ENCODE data around the gene KRT35. TPM values are rescaled to one million over a fixed set of nuclear protein-coding genes. Genes with fewer than 3 reads are reported as not detected.

The KRT35 gene
- total RNA-seq, 2 experiments from 2014 or later, result not detected

DNA sequence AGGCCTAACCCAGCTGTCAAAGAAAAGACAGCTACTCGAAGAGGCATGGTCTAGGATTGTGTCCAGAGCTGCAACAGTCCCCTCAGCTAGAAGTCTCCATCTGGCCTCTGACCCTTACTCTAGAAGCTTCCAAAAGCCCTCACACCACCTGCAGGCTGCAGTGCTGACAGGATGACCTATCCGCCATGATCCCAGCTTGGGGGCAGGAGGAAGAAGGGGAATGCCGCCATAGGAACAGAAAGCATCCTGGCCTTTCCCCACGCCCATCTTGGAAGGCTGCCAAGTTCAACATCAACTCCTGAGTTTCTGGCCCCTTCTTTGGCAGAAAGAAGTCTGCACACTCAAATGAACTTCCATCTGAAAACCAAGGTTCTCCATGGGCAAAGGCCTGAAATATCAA is 11.8 kb upstream of the KRT35 start:
- no peak overlapping the region for H3K4me3 Mint-ChIP-seq
- ChIA-PET POLR2A (no interaction called here), CTCF (interaction anchor here (1.0 kb wide), 1 partner anchor 56 kb away, joined by 5 read pairs; no protein-coding TSS in a partner anchor)
- H3K36me3 Mint-ChIP-seq, result no peaks in the 10 kb centered on the region
- peaks cover 16% of the 10 kb centered on the region for H3K4me1 Mint-ChIP-seq (ENCODE audit: low read depth)
- no peak for DNase-seq
- H3K27me3 Mint-ChIP-seq, result no peaks in the 10 kb centered on the region
- intact Hi-C loops (cut with micrococcal nuclease), result loop anchor here (10.0 kb wide), 1 partner anchor 88 kb away; no protein-coding TSS in a partner anchor
- H3K27ac Mint-ChIP-seq, result no peak overlapping the region
- no peaks in the 10 kb centered on the region for H3K9me3 Mint-ChIP-seq

DNA sequence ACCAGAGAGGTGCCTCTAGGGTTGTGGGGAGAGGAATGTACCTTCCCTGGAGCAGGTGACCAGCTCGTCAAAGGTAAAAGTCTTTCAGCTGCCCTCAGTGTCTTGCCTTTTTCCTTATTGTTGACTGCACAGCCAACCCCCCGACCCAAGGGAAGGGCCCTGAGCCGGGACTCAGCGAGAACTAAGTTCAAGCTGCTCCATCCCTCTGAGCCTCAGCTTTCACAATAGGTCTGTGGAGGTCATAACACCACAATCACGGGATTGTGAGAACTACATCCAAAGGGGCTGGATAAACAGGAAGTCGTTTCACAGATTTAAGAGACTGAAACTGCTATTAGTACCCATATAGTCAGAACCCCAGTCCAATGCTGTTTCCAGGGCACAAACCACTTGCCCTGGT is 11.4 kb upstream of the KRT35 start:
- H3K27ac Mint-ChIP-seq, result no peak overlapping the region

DNA sequence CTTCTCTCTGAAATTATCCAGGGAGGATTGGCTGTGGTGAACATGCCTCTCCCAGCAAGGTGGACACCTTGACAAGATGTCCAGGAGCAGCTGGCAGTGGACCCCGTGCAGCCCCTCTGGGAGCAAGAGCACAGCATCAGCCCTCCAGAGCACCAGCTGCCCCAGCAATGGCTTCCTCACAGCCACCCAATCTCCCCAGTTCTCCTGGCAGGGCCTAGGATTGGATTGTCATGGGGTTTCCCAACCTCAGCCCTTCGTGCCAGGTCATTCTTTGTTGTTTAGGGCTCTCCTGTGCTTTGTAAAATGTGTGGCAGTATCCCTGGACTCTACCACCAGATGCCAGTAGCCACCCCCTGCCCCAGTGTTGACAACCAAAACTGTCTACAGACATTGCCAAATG is 10.5 kb upstream of the KRT35 start:
- CTCF ChIA-PET, result interaction anchor here (1.4 to 1.8 kb wide), 2 partner anchors 157 to 171 kb away, joined by 6 to 7 read pairs; no protein-coding TSS in a partner anchor
- intact Hi-C loops (cut with micrococcal nuclease), result loop anchor here (10.0 kb wide), 1 partner anchor 87 kb away; no protein-coding TSS in a partner anchor
- no peak for DNase-seq
- Mint-ChIP-seq H3K36me3 (no peaks in the 10 kb centered on the region), H3K4me1 (ENCODE audit: low read depth) (peaks cover 9% of the 10 kb centered on the region), H3K4me3 (no peak overlapping the region), H3K27ac (no peak overlapping the region), H3K9me3 (no peaks in the 10 kb centered on the region), H3K27me3 (no peaks in the 10 kb centered on the region)
- POLR2A ChIA-PET, result no interaction called here

More for the DNA sequence above, 11.4 kb upstream of the KRT35 start:
- no peaks in the 10 kb centered on the region for H3K9me3 Mint-ChIP-seq
- no peak overlapping the region for H3K4me3 Mint-ChIP-seq
- DNase-seq, result no peak
- ChIA-PET CTCF (interaction anchor here (1.0 to 1.4 kb wide), 2 partner anchors 56 to 170 kb away, joined by 5 to 7 read pairs; no protein-coding TSS in a partner anchor), POLR2A (no interaction called here)
- intact Hi-C loops (cut with micrococcal nuclease), result loop anchor here (10.0 kb wide), 1 partner anchor 88 kb away; no protein-coding TSS in a partner anchor
- no peaks in the 10 kb centered on the region for H3K36me3 Mint-ChIP-seq
- no peaks in the 10 kb centered on the region for H3K27me3 Mint-ChIP-seq
- H3K4me1 Mint-ChIP-seq (ENCODE audit: low read depth), result peaks cover 15% of the 10 kb centered on the region

DNA sequence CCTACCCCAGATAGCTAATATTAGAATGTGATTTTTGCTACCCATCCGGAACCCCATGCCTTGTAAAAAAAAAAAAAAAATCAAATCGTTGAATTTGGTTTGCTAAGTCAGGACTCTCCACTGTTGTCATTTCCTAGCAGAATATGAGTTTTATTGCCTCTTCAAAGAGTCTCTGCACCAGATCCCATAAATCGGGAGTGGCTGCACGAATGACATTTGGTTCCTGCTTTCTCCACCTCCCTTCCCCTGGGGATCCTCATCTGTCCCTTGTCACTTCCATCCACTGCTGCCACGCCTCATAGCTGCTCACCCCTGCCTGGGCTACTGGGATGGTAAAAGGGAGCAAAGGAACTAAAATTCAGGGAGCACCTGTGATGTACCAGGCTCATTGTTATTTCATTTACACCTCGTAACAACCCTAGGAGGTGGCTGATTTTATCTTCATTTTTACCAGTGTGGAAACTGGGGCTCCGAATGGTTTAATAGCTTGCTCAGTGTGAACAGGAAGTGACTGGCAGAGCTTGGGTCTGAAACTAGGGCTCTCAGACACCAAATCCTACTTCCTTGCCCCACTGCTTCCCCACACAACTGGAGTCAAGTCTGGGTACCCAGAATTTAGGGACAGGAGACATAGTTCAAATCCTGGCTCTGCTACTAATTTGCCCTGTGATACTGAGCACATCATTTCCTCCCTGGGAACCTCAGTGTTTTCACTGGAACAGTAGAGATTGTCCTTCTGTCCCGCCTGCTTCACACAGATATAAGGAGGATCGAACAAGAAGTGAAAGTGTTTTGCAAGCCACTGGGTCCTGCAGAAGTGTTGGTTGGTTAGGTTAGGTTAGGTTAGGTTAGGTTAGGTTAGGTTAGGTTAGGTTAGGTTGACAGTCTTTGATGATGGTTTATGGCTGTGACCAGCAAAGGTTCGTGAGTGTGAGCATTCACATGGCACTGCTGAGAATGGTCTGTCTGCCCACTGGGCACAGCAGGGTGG is 9.3 kb upstream of the KRT35 start:
- H3K9me3 Mint-ChIP-seq, result no peaks in the 10 kb centered on the region
- H3K4me1 Mint-ChIP-seq (ENCODE audit: low read depth), result peaks cover 9% of the 10 kb centered on the region
- no peak for DNase-seq
- intact Hi-C loops (cut with micrococcal nuclease), result loop anchor here (10.0 kb wide), 1 partner anchor 85 kb away; no protein-coding TSS in a partner anchor
- POLR2A ChIA-PET, result no interaction called here
- no peaks in the 10 kb centered on the region for H3K27me3 Mint-ChIP-seq
- no peak overlapping the region for H3K4me3 Mint-ChIP-seq
- H3K36me3 Mint-ChIP-seq, result no peaks in the 10 kb centered on the region
- CTCF ChIA-PET, result interaction anchor here (0.7 to 7.9 kb wide), 5 partner anchors 59 to 549 kb away, joined by 3 to 41 read pairs (median 6); no protein-coding TSS in a partner anchor
- H3K27ac Mint-ChIP-seq, result no peak overlapping the region

DNA sequence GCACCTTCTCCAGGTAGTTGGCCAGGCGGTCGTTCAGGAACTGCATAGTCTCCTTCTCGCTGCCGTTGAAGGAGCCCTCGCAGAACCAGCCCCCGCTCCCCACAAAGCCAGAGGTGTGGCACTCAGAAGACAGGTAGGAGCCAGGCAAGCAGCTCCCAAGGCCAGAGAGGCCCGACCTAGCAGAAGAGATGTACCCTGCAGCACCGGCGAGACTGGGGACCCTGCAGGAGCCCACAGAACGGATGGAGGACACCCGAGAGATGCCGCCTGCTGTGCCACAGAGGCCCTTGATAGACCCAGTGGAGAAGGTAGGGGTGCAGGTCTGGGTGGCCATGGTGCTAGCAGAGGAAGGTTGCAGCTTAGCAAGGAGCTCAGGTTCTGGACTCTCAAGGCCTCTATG is 8.6 kb upstream of the KRT35 start, which contains the start of gene KRT36:
KRT36 (minus strand) TSS at position 380 of the 400 bp plus-strand sequence; CDS start at position 334, 46 bp downstream.
- Mint-ChIP-seq H3K36me3 (no peaks in the 10 kb centered on the region), H3K4me1 (ENCODE audit: low read depth) (peaks cover 9% of the 10 kb centered on the region), H3K4me3 (no peak within 1 kb of the TSS), H3K9me3 (no peaks in the 10 kb centered on the region), H3K27me3 (no peaks in the 10 kb centered on the region), H3K27ac (no peak within 1 kb of the TSS)
- DNase-seq, result no peak
- ChIA-PET CTCF (interaction anchor here (0.9 to 7.9 kb wide), 3 partner anchors 60 to 173 kb away, joined by 3 to 41 read pairs (median 15); no protein-coding TSS in a partner anchor), POLR2A (no interaction called here)
- intact Hi-C loops (cut with micrococcal nuclease), result no loop called here

DNA sequence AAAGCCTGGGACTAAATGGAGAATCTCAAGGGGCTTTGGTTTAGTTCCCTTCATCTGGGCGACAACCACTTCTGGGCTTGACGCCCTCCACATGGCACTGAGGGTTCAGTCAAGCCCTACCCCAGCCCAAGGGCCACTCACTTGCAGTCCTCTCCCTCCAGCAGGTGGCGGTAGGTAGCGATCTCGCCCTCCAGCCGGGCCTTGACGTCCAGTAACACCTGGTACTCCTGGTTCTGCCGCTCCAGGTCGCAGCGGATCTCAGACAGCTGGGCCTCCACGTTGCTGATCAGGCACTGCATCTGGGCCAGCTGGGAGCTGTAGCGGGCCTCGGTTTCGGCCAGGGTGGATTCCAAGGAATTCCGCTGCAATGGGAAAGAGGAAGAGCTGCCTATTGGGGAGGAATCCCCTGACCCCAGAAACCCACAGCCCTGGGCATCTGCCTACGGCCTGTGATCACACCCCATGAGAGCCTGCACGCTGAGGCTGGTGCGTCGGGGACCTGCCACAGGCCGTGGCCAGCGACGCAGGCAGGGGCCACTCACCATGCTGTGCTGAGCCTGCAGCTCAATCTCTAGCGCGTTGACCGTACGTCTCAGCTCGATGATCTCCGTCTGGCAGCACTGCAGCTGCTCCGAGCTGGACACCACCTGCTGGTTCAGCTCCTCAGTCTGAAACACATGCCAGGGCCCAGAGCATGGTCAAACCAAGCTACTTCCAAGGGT is 6.0 kb upstream of the KRT35 start:
- Mint-ChIP-seq H3K4me3 (no peak overlapping the region), H3K36me3 (no peaks in the 10 kb centered on the region), H3K9me3 (no peaks in the 10 kb centered on the region), H3K27ac (no peak overlapping the region), H3K4me1 (ENCODE audit: low read depth) (peaks cover 9% of the 10 kb centered on the region), H3K27me3 (no peaks in the 10 kb centered on the region)
- POLR2A ChIA-PET, result no interaction called here
- intact Hi-C loops (cut with micrococcal nuclease), result no loop called here
- peak; percentile 60 for DNase-seq
- CTCF ChIA-PET, result interaction anchor here (0.7 to 7.9 kb wide), 8 partner anchors 9 to 176 kb away, joined by 3 to 41 read pairs (median 4); no protein-coding TSS in a partner anchor

DNA sequence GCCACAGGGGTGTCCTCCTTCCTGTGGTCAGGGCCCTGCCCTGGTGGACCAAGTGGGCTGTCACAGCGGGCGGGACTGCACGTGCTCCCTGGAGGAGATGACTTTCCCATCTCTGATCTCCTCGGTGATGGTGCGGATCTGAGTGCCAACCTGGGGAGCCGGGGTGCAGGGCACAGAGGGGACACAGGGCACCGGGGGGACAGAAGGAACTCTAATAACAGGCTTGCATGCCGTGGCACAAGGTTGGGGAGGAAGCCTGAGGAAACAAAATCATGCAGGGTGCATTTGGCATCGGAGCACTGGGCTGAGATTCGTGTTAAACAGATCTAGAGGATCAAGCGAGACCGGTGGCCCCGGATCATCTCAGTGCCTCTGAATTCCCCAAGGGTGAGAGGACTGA is 5.4 kb upstream of the KRT35 start:
- Mint-ChIP-seq H3K36me3 (no peaks in the 10 kb centered on the region), H3K9me3 (no peaks in the 10 kb centered on the region), H3K27me3 (no peaks in the 10 kb centered on the region), H3K4me1 (ENCODE audit: low read depth) (peaks cover 9% of the 10 kb centered on the region), H3K4me3 (no peak overlapping the region), H3K27ac (no peak overlapping the region)
- ChIA-PET POLR2A (no interaction called here), CTCF (interaction anchor here (1.3 to 7.9 kb wide), 3 partner anchors 12 to 176 kb away, joined by 3 to 41 read pairs (median 15); no protein-coding TSS in a partner anchor)
- DNase-seq, result no peak
- intact Hi-C loops (cut with micrococcal nuclease), result no loop called here

DNA sequence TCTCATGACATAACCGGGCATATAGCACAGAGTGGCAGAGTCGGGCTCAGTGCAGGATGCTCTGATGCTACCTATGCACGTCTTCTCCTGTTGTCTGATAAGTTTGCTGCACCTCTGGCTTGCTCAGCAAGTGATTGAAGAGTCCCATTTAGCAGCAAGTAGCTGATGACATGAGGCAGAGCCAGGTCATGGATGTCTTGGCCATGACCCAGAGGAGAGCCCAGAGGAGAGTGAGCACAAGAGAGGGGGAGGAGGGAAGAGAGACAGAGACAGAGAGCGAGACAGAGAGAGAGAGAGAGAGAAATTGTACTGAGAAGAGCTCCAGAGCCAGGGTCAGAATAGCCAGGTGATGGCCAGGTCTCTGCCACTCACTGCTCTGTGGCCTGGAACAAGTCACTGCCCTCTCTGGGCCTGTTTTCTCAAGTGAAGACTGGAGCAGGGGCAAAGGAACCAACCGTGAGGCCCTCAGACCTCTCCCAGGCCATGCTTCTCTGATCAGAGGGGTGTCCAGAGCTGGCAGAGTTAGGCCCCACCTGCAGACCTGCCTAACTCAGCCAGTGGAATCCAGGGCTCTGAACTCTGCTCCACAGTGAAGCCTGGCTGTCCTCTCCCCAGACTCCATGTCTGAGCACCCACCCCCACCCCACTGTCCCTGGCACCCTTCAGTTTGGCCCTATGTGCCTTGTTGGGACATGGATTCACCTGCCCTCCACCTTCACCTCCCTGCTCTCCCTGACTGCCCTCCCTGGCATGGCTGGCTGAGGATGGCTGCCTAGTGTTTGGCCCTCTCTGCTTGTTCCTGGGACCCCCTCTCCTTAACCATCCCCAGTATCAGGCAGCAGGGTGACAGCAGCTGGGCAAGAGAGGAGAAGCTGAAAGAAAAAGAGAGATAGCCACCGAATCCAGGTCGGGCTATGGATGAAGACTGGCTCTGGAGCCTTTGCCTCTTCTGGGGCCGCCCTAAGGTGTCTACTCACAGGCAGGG is 4.3 kb upstream of the KRT35 start:
- H3K27me3 Mint-ChIP-seq, result no peaks in the 10 kb centered on the region
- no peak overlapping the region for H3K4me3 Mint-ChIP-seq
- DNase-seq, result no peak
- H3K36me3 Mint-ChIP-seq, result no peaks in the 10 kb centered on the region
- no peaks in the 10 kb centered on the region for H3K9me3 Mint-ChIP-seq
- no peak overlapping the region for H3K27ac Mint-ChIP-seq
- CTCF ChIA-PET, result interaction anchor here (1.1 to 7.9 kb wide), 3 partner anchors 12 to 178 kb away, joined by 4 to 41 read pairs (median 5); no protein-coding TSS in a partner anchor
- peaks cover 3% of the 10 kb centered on the region for H3K4me1 Mint-ChIP-seq (ENCODE audit: low read depth)
- POLR2A ChIA-PET, result no interaction called here
- intact Hi-C loops (cut with micrococcal nuclease), result no loop called here

DNA sequence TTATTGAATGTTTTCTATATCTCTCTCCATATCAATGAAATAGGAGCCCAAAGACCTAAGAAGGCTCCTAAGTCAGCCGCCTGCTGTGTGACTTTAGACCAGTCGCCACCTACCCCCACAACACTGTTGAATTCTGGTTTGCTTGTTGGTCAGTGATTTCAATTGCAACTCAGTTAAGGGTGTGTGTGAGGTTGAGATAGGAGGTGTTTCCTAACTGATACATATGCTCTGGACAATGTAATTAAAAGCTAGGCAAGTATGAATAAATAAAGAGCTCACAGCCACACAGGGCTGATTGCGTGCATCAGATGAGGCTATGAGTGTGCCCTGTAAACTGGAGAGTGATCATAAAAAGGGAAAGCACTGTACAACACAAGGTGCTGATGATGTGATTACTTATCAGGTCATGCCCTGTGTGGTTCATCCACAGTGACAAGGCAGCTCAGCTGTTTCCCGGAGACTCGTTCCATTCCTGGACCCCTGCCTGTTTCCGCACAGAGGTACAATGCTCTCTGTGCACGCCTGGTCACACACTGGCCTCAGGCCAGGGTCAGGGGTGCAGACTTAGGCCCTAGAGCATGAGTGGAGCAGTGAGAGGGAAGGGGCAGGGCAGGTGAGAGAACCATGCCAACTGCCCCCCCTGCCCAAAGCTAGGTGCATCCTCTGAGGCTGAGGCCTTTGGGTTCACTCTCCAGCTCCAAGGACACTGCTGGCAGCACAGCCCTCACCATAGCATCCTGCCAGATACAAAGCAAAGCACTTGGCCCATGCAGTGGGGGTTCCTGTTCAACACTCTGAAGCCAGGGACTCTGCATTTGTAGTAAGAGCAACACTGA is 3.3 kb upstream of the KRT35 start:
- intact Hi-C loops (cut with micrococcal nuclease), result no loop called here
- H3K27me3 Mint-ChIP-seq, result no peaks in the 10 kb centered on the region
- POLR2A ChIA-PET, result no interaction called here
- no peak overlapping the region for H3K4me3 Mint-ChIP-seq
- no peak for DNase-seq
- H3K36me3 Mint-ChIP-seq, result no peaks in the 10 kb centered on the region
- no peaks in the 10 kb centered on the region for H3K9me3 Mint-ChIP-seq
- CTCF ChIA-PET, result interaction anchor here (1.1 to 7.9 kb wide), 3 partner anchors 13 to 179 kb away, joined by 4 to 41 read pairs (median 5); no protein-coding TSS in a partner anchor
- no peaks in the 10 kb centered on the region for H3K4me1 Mint-ChIP-seq (ENCODE audit: low read depth)
- no peak overlapping the region for H3K27ac Mint-ChIP-seq

DNA sequence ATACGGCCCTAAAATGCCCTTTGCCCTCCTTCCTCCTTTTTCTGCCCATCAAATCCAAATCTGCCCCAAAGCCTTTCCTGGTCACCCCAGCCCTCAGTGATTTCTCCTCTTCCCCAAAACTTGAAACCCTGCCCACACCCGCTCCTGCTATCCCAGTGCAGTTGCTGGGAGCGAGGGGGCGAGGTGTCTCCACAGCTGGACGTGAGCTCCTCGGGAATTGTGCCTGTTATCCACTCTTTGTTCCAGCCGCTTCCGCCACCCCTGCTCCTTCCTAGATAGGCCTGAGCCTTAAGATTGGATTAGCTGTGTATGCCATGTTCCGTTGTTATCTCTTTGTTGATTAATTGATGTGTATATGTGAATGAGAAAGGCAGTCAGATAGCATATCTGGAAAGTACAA is 2.6 kb upstream of the KRT35 start:
- no peak for DNase-seq
- no peaks in the 10 kb centered on the region for H3K9me3 Mint-ChIP-seq
- CTCF ChIA-PET, result interaction anchor here (7.9 kb wide), 1 partner anchor 66 kb away, joined by 41 read pairs; no protein-coding TSS in a partner anchor
- H3K4me1 Mint-ChIP-seq (ENCODE audit: low read depth), result no peaks in the 10 kb centered on the region
- H3K27me3 Mint-ChIP-seq, result no peaks in the 10 kb centered on the region
- no peak overlapping the region for H3K27ac Mint-ChIP-seq
- intact Hi-C loops (cut with micrococcal nuclease), result no loop called here
- POLR2A ChIA-PET, result no interaction called here
- H3K36me3 Mint-ChIP-seq, result no peaks in the 10 kb centered on the region
- H3K4me3 Mint-ChIP-seq, result no peak overlapping the region
